ENCODE data around the gene METAP2. TPM values are rescaled to one million over a fixed set of nuclear protein-coding genes. Genes with fewer than 3 reads are reported as not detected.
"Not testable (repeated sequence)": the region's sequence is repeated elsewhere in the genome, so short reads cannot be mapped to it uniquely, and the experiment has no call there.

Gene METAP2
- total RNA-seq, 4 donors from 2014 or later, result 66.8 to 92.7 (median 74.2) TPM

GRCh38 chr12:95445884-95446505, 28.0 kb upstream of the METAP2 start:
- ATAC-seq, result no peak
- no peaks in the 10 kb centered on the region for H3K9me3 ChIP-seq
- no peaks in the 10 kb centered on the region for H3K36me3 ChIP-seq
- H3K27me3 ChIP-seq, result no peaks in the 10 kb centered on the region
- no peak overlapping the region for H3K27ac ChIP-seq
- no peaks in the 10 kb centered on the region for H3K4me1 ChIP-seq
- no peak for TF ChIP-seq CTCF (IDR thresholded peaks at IDR 0.05)
- TF ChIP-seq POLR2A (IDR thresholded peaks at IDR 0.05), result no peak
- no peak for TF ChIP-seq EP300 (IDR thresholded peaks at IDR 0.05)
- no peak for TF ChIP-seq POLR2AphosphoS5 (IDR thresholded peaks at IDR 0.05)
- WGBS, 2 donors (ENCODE audit: low coverage in 1 of 2), result 77 to 79% methylated on average over 8 of the region's 8 CpGs
- H3K4me3 ChIP-seq, result no peak overlapping the region

- Histone ChIP-seq H3K27me3 (no peaks in the 10 kb centered on the region), H3K4me3 (peak overlapping the region in 1 of 2 donors; percentile 0), H3K36me3 (no peaks in the 10 kb centered on the region), H3K9me3 (no peaks in the 10 kb centered on the region), H3K4me1 (no peaks in the 10 kb centered on the region), H3K27ac (no peak overlapping the region)
- ATAC-seq, result peak; percentile 51
- no peak for TF ChIP-seq POLR2A (IDR thresholded peaks at IDR 0.05)
- TF ChIP-seq CTCF (IDR thresholded peaks at IDR 0.05), result no peak
- no peak for TF ChIP-seq EP300 (IDR thresholded peaks at IDR 0.05)
- no peak for TF ChIP-seq POLR2AphosphoS5 (IDR thresholded peaks at IDR 0.05)
- WGBS, 2 donors (ENCODE audit: low coverage in 1 of 2), result 38 to 56% methylated on average over 4 to 11 of the region's 22 CpGs
Measured at GRCh38 chr12:95446506-95446900, 27.4 kb upstream of the METAP2 start.

GRCh38 chr12:95449656-95450055, 24.3 kb upstream of the METAP2 start:
- not testable (repeated sequence) for H3K36me3 ChIP-seq, ATAC-seq, H3K4me3 ChIP-seq, H3K9me3 ChIP-seq, H3K27ac ChIP-seq, H3K4me1 ChIP-seq, H3K27me3 ChIP-seq
- 90 to 100% methylated on average over 1 of the region's 1 CpG for WGBS, 2 donors (ENCODE audit: low coverage in 1 of 2)

- 82 to 89% methylated on average over 1 to 2 of the region's 2 CpGs for WGBS, 2 donors (ENCODE audit: low coverage in 1 of 2)
- ATAC-seq, result not testable (repeated sequence)
Measured at GRCh38 chr12:95452501-95452900, 21.5 kb upstream of the METAP2 start.

GRCh38 chr12:95453881-95454280, 20.1 kb upstream of the METAP2 start:
- WGBS, 2 donors (ENCODE audit: low coverage in 1 of 2), result 67 to 83% methylated on average over 1 of the region's 1 CpG
- H3K4me1 ChIP-seq, H3K36me3 ChIP-seq, H3K27ac ChIP-seq, ATAC-seq, H3K4me3 ChIP-seq, H3K27me3 ChIP-seq: not testable (repeated sequence)
- H3K9me3 ChIP-seq, result peaks cover 0 to 21% (median 0%) of the 10 kb centered on the region in 3 donors

More at GRCh38 chr12:95452501-95452900, 21.5 kb upstream of the METAP2 start:
- H3K4me3 ChIP-seq, H3K36me3 ChIP-seq, H3K4me1 ChIP-seq, H3K9me3 ChIP-seq, H3K27ac ChIP-seq, H3K27me3 ChIP-seq: not testable (repeated sequence)

GRCh38 chr12:95454780-95455215, 19.2 kb upstream of the METAP2 start:
- not testable (repeated sequence) for H3K4me3 ChIP-seq, H3K36me3 ChIP-seq, H3K27me3 ChIP-seq, H3K4me1 ChIP-seq, H3K27ac ChIP-seq, ATAC-seq
- peaks cover 0 to 21% (median 0%) of the 10 kb centered on the region in 3 donors for H3K9me3 ChIP-seq
- 73 to 100% methylated on average over 4 to 5 of the region's 6 CpGs for WGBS, 2 donors (ENCODE audit: low coverage in 1 of 2)

- WGBS, 2 donors (ENCODE audit: low coverage in 1 of 2), result 87 to 93% methylated on average over 3 to 7 of the region's 8 CpGs
- peaks cover 0 to 21% (median 0%) of the 10 kb centered on the region in 3 donors for H3K9me3 ChIP-seq
- not testable (repeated sequence) for H3K4me1 ChIP-seq, H3K4me3 ChIP-seq, H3K27ac ChIP-seq, ATAC-seq, H3K36me3 ChIP-seq, H3K27me3 ChIP-seq
Measured at GRCh38 chr12:95457605-95458004, 16.3 kb upstream of the METAP2 start.
